Activated naive CD4-positive, alpha-beta T cell (primary cell): ENCODE results near the gene CCNG2.

ENCODE experiments used
- DNase-seq, 4 experiments: peaks; one replicate each; lab custom pipeline; 2025; lab: John Stamatoyannopoulos, UW

The CCNG2 gene

GRCh38 chr4:77203380-77204197, 46.6 kb downstream of the CCNG2 start:
- DNase-seq: peak; percentile 1 to 36 (median 14)

GRCh38 chr4:77204621-77205020, 47.6 kb downstream of the CCNG2 start:
- DNase-seq: no peak

- no peak for DNase-seq
Measured at GRCh38 chr4:77209012-77209411, 52.0 kb downstream of the CCNG2 start.

GRCh38 chr4:77209936-77210335, 52.9 kb downstream of the CCNG2 start:
- DNase-seq: no peak

- DNase-seq: no peak
Measured at GRCh38 chr4:77215107-77215506, 58.1 kb downstream of the CCNG2 start.

- DNase-seq: no peak
Measured at GRCh38 chr4:77217526-77217925, 60.5 kb downstream of the CCNG2 start.

- DNase-seq: no peak
Measured at GRCh38 chr4:77219266-77219665, 62.3 kb downstream of the CCNG2 start.
